Measurements from ENCODE around the gene RPL21.

The RPL21 gene

GRCh38 chr13:27258637-27259386, 7.5 kb downstream of the RPL21 start:
- no peak for FAIRE-seq

GRCh38 chr13:27259831-27260230, 8.5 kb downstream of the RPL21 start:
- FAIRE-seq, result no peak

GRCh38 chr13:27261396-27261795, 10.0 kb downstream of the RPL21 start:
- FAIRE-seq, result no peak

GRCh38 chr13:27263438-27263837, 12.1 kb downstream of the RPL21 start:
- no peak for FAIRE-seq

GRCh38 chr13:27264181-27264580, 12.8 kb downstream of the RPL21 start:
- no peak for FAIRE-seq

- FAIRE-seq, result no peak
These were observed 13.3 kb downstream of the RPL21 start for GRCh38 chr13:27264648-27265047.

- no peak for FAIRE-seq
These were observed 15.6 kb downstream of the RPL21 start for GRCh38 chr13:27266917-27267316.

- FAIRE-seq, result no peak
These were observed 16.2 kb downstream of the RPL21 start for GRCh38 chr13:27267596-27267995.

GRCh38 chr13:27269114-27269665, 17.8 kb downstream of the RPL21 start:
- no peak for FAIRE-seq

- FAIRE-seq, result no peak
These were observed 19.5 kb downstream of the RPL21 start, which contains the start of gene RASL11A for GRCh38 chr13:27270594-27271520. Gene RASL11A, plus strand, starts transcription at chr13:27270830. Its CDS starts 115 bp downstream, at chr13:27270945.

GRCh38 chr13:27271570-27272096, 20.3 kb downstream of the RPL21 start:
- FAIRE-seq, result no peak

- no peak for FAIRE-seq
These were observed 22.5 kb downstream of the RPL21 start for GRCh38 chr13:27273658-27274425.

- FAIRE-seq, result no peak
These were observed 23.3 kb downstream of the RPL21 start for GRCh38 chr13:27274631-27275030.

- FAIRE-seq, result no peak
These were observed 24.8 kb downstream of the RPL21 start for GRCh38 chr13:27276188-27276587.

- FAIRE-seq, result no peak
These were observed 28.1 kb downstream of the RPL21 start for GRCh38 chr13:27279506-27279905.

- no peak for FAIRE-seq
These were observed 28.8 kb downstream of the RPL21 start for GRCh38 chr13:27280009-27280656.

GRCh38 chr13:27280841-27281240, 29.5 kb downstream of the RPL21 start:
- no peak for FAIRE-seq

GRCh38 chr13:27281420-27281819, 30.1 kb downstream of the RPL21 start:
- FAIRE-seq, result no peak

GRCh38 chr13:27283906-27284493, 32.6 kb downstream of the RPL21 start:
- no peak for FAIRE-seq

GRCh38 chr13:27288392-27288791, 37.0 kb downstream of the RPL21 start:
- no peak for FAIRE-seq

- no peak for FAIRE-seq
These were observed 37.8 kb downstream of the RPL21 start for GRCh38 chr13:27289011-27289665.
